Hematopoietic multipotent progenitor cell treated with erythropoietin and hydrocortisone succinate and interleukin-3 and kit ligand, for 6 days (in vitro differentiated cells): ENCODE data around the gene MRPS11.
"Not testable (repeated sequence)": the region's sequence is repeated elsewhere in the genome, so short reads cannot be mapped to it uniquely, and the experiment has no call there.

Experiments used
- DNase-seq: peaks from one replicate; pipeline ENCODE4 v3.0.0-alpha.2; 2015

Gene MRPS11

DNA sequence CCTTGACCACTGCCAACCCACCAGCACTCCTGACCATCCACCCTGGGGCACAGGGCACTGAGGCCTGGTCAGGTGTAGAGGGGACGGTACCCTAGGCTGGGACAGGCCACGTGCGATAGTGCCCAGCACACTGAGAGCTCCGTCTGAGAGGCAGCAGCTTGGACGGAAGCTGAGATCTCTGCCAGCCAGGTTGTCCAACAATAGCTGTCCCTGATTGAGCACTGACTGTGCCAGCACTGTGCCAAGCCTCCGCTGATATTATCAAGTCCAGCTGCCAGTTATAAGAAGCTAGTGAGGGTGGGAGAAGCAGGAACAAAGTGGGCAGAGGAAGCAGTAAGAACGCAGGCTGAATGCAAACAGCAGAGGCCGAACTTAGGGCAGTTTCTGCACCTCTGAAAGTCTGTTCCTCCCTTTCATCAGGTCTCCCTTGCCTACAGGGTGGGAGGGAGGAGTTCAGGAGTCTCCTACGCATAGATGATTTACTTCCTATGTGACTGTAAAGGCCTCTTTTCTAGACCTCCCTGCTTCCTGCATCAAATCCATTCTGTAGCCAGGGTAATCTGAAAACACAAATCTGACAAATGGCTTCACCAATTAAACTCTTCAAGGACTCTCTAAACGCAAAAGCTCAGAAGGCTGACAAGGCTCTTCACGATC is 29.7 kb downstream of the MRPS11 start:
- no peak for DNase-seq

DNA sequence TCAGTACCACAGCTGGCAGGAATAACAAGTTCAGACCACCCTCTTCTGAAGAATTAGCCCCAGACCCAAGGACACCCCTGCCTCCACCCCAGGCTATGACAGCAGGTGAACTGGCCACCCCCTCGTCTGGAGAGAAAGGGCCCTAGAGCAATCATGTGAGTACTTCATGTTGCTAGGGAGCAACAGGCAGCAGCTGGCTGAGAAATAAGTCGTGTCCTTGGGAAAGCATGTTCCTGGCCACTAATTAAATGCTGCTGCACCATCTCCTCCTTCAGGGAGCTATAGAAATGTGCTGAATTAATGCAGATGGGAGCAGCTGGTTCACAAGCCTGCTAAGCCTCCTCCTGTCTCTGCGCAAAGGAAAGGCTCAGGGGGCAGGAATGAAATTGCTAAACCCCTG is 31.5 kb downstream of the MRPS11 start:
- no peak for DNase-seq

DNA sequence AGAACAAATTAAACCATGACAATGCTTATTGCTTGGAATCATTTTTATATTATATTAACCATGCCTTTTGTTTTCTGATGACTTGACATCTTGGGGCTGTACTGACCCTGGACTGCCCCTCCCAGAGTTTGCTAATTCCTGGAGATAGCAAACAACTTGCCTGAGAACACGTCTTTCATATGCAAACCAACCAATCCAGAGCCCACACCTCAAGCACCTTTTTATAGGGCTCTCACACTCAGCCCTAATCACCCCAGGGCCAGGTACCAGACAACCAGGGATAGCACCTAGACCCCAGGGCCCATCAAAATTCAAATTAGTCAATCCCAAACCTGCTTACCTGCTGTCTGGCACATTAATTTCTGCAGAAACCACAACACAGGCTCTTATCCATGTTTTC is 36.9 kb downstream of the MRPS11 start:
- no peak for DNase-seq

DNA sequence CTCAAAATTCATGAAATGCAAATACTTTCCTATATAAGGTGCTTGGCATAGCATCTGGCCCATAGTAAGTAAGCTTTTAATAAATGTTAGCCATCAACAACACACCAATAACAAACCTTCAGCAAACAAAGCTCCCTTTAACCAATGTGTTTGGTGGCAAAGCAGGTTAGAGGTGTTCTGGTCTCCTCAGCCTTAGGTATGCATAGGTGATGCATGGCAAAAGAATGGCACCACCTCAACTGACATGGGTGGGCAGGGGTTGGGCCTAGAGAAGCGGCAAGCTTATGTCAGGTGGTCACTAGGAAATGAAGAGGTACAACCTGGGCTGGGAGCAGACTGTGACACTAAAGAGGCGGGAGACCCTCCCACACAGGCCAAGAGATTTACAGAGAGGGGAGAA is 38.2 kb downstream of the MRPS11 start:
- DNase-seq, result no peak

DNA sequence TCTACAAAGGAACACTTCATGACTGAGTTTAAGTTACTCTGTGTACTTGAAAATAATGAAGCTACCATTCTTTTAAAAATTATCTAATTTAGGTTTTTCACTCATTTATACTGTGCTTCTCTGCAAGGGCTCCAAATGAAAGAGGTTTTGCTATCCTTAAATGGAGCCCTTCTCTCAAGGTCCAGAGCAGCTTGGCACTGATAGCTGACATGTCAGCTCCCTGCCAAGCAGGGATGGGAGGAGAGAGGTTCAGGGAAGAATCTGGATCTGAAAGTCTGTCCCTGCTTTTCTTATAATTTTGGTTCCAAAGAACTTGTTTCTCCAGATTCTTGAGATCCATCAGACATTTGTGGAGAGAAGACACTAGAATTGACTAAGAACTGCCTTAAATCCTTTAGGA is 39.1 kb downstream of the MRPS11 start:
- DNase-seq, result no peak

- no peak for DNase-seq
Observed at GRCh38 chr15:88509321-88509720, 41.8 kb downstream of the MRPS11 start.

DNA sequence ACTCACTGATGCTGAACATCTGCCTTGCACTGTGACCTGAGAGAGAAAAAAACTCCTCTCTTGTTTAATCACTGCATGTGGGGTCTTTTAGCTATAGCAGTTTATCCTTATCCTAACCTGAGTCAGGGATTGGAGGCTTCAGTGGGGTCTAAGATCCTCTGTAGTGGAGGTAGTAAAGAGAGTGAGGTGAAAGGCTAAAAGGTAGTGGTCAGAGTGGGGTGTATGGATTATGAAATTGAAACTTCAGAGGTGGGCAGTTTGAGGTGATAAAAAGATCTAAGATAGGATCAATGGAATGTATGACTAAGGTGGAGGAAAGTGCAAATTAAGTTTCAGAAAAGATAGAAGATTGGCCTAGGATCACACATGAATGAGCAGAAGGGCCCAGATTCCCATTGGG is 42.5 kb downstream of the MRPS11 start:
- no peak for DNase-seq

DNA sequence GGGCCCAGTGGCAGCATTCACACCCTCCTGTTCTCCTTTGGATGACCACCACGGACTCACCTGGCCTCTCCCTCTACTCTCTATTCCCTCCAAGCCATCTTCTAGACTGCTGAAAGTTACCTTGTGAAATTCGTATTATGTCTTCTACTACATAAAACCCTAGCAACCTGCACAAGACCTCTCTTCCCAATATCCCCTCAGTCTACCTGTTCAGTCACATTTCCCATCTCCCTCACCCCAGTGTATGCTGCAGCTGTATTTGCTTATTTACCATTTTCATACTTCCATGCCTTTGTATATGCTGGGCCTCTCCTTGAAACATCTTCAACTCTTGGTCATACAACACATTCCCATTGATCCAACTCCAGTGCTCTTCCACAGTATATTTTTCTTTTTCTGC is 43.7 kb downstream of the MRPS11 start:
- DNase-seq, result no peak

DNA sequence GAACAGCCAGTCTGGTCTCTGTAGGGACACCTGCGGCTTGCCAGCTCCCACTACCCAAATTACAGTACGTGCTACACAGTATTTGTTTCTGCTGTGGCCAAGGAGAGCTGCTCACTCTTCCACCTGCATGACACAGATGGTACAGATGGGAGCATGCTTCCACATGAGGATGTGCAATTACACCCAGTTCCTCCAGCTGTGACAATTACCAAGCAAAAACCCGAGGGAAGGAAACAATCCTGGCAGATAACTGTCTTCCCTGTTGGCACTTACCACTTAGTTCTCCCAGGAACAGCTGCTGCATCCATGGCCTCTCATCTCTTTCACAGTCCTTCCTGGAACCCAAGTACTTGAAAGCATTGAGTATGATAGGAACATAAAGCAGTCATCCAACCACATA is 44.6 kb downstream of the MRPS11 start:
- DNase-seq, result no peak

GRCh38 chr15:88512601-88513000 is 45.1 kb downstream of the MRPS11 start:
- DNase-seq, result no peak

GRCh38 chr15:88513195-88513594 is 45.7 kb downstream of the MRPS11 start:
- no peak for DNase-seq

DNA sequence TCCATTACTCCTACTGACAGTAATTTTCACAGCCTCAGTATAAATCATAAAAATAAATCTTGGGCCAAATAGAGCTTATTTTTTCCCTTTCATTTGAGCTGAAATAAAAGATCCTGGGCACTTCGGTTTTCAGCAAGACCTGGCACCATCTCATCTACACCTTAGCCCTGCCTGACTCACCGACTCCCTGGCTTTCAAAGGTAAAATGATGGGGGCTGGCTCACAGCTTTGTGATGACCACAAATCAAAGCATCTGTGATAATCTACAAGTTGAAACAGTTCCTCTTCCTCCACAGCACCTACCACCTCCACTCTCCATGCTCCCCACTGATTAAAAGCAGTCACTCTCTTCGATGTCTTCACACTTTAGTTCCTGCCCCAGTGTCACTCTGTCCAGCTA is 51.4 kb downstream of the MRPS11 start:
- no peak for DNase-seq

GRCh38 chr15:88524094-88524493 is 56.6 kb downstream of the MRPS11 start:
- DNase-seq, result not testable (repeated sequence)

DNA sequence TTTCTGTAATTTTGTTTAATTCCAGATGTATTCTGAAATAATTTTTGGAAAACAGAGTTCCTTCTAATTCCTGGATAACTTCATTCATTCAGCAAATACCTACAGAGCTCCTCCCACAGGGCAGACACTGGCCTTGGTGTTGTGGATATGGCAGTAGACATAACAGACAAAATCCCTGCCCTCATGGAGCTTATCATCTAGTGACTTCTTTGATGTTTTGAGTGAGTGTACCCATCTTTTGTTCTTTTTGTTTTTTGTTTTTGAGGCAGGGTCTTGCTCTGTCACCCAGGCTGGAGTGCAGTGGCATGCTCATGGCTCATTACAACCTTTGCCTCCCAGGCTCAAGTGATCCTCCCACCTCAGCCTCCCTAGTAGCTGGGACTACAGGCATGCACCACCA is 57.9 kb downstream of the MRPS11 start:
- no peak for DNase-seq

GRCh38 chr15:88526247-88526879 is 58.9 kb downstream of the MRPS11 start:
- no peak for DNase-seq

DNA sequence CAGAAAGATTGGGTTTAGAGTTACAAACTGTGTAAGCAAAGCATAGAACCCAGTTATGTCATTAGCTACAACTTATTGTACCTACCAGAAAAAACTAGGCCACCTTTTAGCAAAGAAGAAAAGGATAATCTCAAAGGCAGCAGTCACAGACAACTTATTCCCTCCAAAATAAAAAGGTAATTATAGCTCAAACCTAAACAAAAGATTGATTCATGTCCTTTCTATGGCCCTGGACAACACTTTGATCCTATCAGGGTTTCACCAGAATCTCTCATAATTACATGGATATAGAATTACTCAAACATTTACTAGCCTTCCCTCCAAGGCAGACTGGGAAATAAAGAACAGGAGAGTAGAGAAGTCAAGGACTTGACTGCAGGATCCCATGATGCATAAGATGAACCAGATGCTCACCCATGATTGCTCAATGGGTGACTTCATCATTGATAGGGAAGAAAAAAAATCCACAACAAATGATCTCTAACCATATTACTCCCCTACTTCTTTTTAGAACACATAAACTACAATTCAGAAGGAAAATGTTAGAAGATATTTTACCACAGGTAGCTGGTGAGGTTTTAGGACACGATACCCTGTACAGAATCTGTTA is 61.6 kb downstream of the MRPS11 start:
- DNase-seq, result no peak
